CD4-positive, alpha-beta T cell treated with Interleukin-10 for 1 hour (primary cell): ENCODE data around the gene KRT3.
"Not testable (repeated sequence)": the region's sequence is repeated elsewhere in the genome, so short reads cannot be mapped to it uniquely, and the experiment has no call there.

Experiments used
- DNase-seq: peaks from one replicate; pipeline ENCODE4 v3.0.0-alpha.2; 2020

KRT3 gene

GRCh38 chr12:52756281-52756960 is 39.5 kb downstream of the KRT3 start:
- DNase-seq: no peak

- DNase-seq: no peak
Measured at GRCh38 chr12:52755533-52755932, 40.4 kb downstream of the KRT3 start.

GRCh38 chr12:52754135-52754534 is 41.8 kb downstream of the KRT3 start:
- DNase-seq: no peak

GRCh38 chr12:52753283-52753682 is 42.6 kb downstream of the KRT3 start:
- no peak for DNase-seq

GRCh38 chr12:52752516-52752915 is 43.4 kb downstream of the KRT3 start:
- DNase-seq: no peak

GRCh38 chr12:52751795-52752194 is 44.1 kb downstream of the KRT3 start:
- DNase-seq: no peak

- not testable (repeated sequence) for DNase-seq
Measured at GRCh38 chr12:52750532-52750931, 45.4 kb downstream of the KRT3 start.

GRCh38 chr12:52749827-52750226 is 46.1 kb downstream of the KRT3 start:
- no peak for DNase-seq

GRCh38 chr12:52748578-52748977 is 47.3 kb downstream of the KRT3 start:
- no peak for DNase-seq

- DNase-seq: no peak
Measured at GRCh38 chr12:52745554-52745953, 50.4 kb downstream of the KRT3 start.

- no peak for DNase-seq
Measured at GRCh38 chr12:52744493-52745156, 51.3 kb downstream of the KRT3 start.

- DNase-seq: no peak
Measured at GRCh38 chr12:52742822-52743457, 53.0 kb downstream of the KRT3 start.

GRCh38 chr12:52742196-52742580 is 53.7 kb downstream of the KRT3 start:
- DNase-seq: no peak

GRCh38 chr12:52741375-52742195 is 54.3 kb downstream of the KRT3 start:
- DNase-seq: peak; percentile 34

- DNase-seq: no peak
Measured at GRCh38 chr12:52740584-52740983, 55.3 kb downstream of the KRT3 start.

GRCh38 chr12:52739963-52740362 is 56.0 kb downstream of the KRT3 start:
- DNase-seq: no peak
